ENCODE data around the gene COL4A2. TPM values are rescaled to one million over a fixed set of nuclear protein-coding genes. Genes with fewer than 3 reads are reported as not detected.

Gene COL4A2
- total and polyA plus RNA-seq, 2 experiments from 2014 or later, result 146 to 455 TPM

- Histone ChIP-seq H3K79me2 (ENCODE audit: insufficient read depth) (no peaks in the 10 kb centered on the region), H3K27ac (no peak overlapping the region), H3K4me1 (ENCODE audit: insufficient read depth) (no peaks in the 10 kb centered on the region), H4K20me1 (ENCODE audit: insufficient read depth) (no peaks in the 10 kb centered on the region), H3K4me2 (ENCODE audit: unreplicated experiment) (no peak overlapping the region), H3K9ac (no peak overlapping the region), H3F3A (ENCODE audit: insufficient read depth) (no peaks in the 10 kb centered on the region), H3K9me2 (ENCODE audit: insufficient read depth) (no peaks in the 10 kb centered on the region), H3K36me3 (ENCODE audit: low read depth) (peaks cover 6% of the 10 kb centered on the region; the same call in 1 of the 2 replicates), H3K27me3 (replicated peaks; ENCODE audit: insufficient read depth) (no peaks in the 10 kb centered on the region), H3K9me3 (ENCODE audit: low read depth) (no peaks in the 10 kb centered on the region), H2AFZ (no peak overlapping the region), H3K4me3 (no peak overlapping the region)
- no peak for TF ChIP-seq EZH2 (IDR thresholded peaks at IDR 0.05; ENCODE audit: insufficient read depth, poor library complexity, severe bottlenecking)
- no peak for TF ChIP-seq EZH2phosphoT487 (IDR thresholded peaks at IDR 0.05; ENCODE audit: insufficient read depth, low read depth)
- in situ Hi-C loops (cut with MboI), result no loop called here
- DNase-seq, result no peak
- WGBS, 2 experiments (ENCODE audit: low coverage in 1 of 2, low lambda C conversion rate in 2 of 2, missing lambda C conversion rate in 2 of 2), result 85% methylated on average over 13 of the region's 13 CpGs
Observed at GRCh38 chr13:110467516-110468110, 160.5 kb downstream of the COL4A2 start.

- no peak for TF ChIP-seq EZH2 (IDR thresholded peaks at IDR 0.05; ENCODE audit: insufficient read depth, poor library complexity, severe bottlenecking)
- H3K36me3 ChIP-seq (ENCODE audit: low read depth), result peaks cover 6% of the 10 kb centered on the region; the same call in 1 of the 2 replicates
Observed at GRCh38 chr13:110468986-110469495, 162.0 kb downstream of the COL4A2 start.

GRCh38 chr13:110469597-110469996 lies 162.5 kb downstream of the COL4A2 start:
- Histone ChIP-seq H4K20me1 (ENCODE audit: insufficient read depth) (no peaks in the 10 kb centered on the region), H2AFZ (no peak overlapping the region), H3K9ac (no peak overlapping the region), H3K4me1 (ENCODE audit: insufficient read depth) (no peaks in the 10 kb centered on the region), H3K4me2 (ENCODE audit: unreplicated experiment) (no peak overlapping the region), H3K9me3 (ENCODE audit: low read depth) (no peaks in the 10 kb centered on the region), H3K79me2 (ENCODE audit: insufficient read depth) (no peaks in the 10 kb centered on the region), H3K27me3 (replicated peaks; ENCODE audit: insufficient read depth) (no peaks in the 10 kb centered on the region), H3K9me2 (ENCODE audit: insufficient read depth) (no peaks in the 10 kb centered on the region), H3K36me3 (ENCODE audit: low read depth) (peaks cover 6% of the 10 kb centered on the region; the same call in 1 of the 2 replicates), H3K27ac (no peak overlapping the region), H3F3A (ENCODE audit: insufficient read depth) (no peaks in the 10 kb centered on the region), H3K4me3 (no peak overlapping the region)
- 78 to 83% methylated on average over 4 to 5 of the region's 5 CpGs for WGBS, 2 experiments (ENCODE audit: low coverage in 1 of 2, low lambda C conversion rate in 2 of 2, missing lambda C conversion rate in 2 of 2)
- in situ Hi-C loops (cut with MboI), result no loop called here
- DNase-seq, result no peak
- TF ChIP-seq EZH2phosphoT487 (IDR thresholded peaks at IDR 0.05; ENCODE audit: insufficient read depth, low read depth) (no peak), EZH2 (IDR thresholded peaks at IDR 0.05; ENCODE audit: insufficient read depth, poor library complexity, severe bottlenecking) (no peak)

More at GRCh38 chr13:110468986-110469495, 162.0 kb downstream of the COL4A2 start:
- DNase-seq, result no peak
- Histone ChIP-seq H4K20me1 (ENCODE audit: insufficient read depth) (no peaks in the 10 kb centered on the region), H3K79me2 (ENCODE audit: insufficient read depth) (no peaks in the 10 kb centered on the region), H3F3A (ENCODE audit: insufficient read depth) (no peaks in the 10 kb centered on the region), H3K4me2 (ENCODE audit: unreplicated experiment) (no peak overlapping the region), H3K9ac (no peak overlapping the region), H3K9me2 (ENCODE audit: insufficient read depth) (no peaks in the 10 kb centered on the region), H3K27me3 (replicated peaks; ENCODE audit: insufficient read depth) (no peaks in the 10 kb centered on the region), H3K4me3 (no peak overlapping the region), H3K4me1 (ENCODE audit: insufficient read depth) (no peaks in the 10 kb centered on the region), H3K9me3 (ENCODE audit: low read depth) (no peaks in the 10 kb centered on the region), H2AFZ (no peak overlapping the region), H3K27ac (no peak overlapping the region)
- in situ Hi-C loops (cut with MboI), result no loop called here
- 82 to 83% methylated on average over 8 of the region's 8 CpGs for WGBS, 2 experiments (ENCODE audit: low coverage in 1 of 2, low lambda C conversion rate in 2 of 2, missing lambda C conversion rate in 2 of 2)

- no peaks in the 10 kb centered on the region for H3F3A ChIP-seq (ENCODE audit: insufficient read depth)
- TF ChIP-seq EZH2phosphoT487 (IDR thresholded peaks at IDR 0.05; ENCODE audit: insufficient read depth, low read depth) (no peak), EZH2 (IDR thresholded peaks at IDR 0.05; ENCODE audit: insufficient read depth, poor library complexity, severe bottlenecking) (no peak)
- H3K4me1 ChIP-seq (ENCODE audit: insufficient read depth), result no peaks in the 10 kb centered on the region
- peaks cover 6% of the 10 kb centered on the region; the same call in 1 of the 2 replicates for H3K36me3 ChIP-seq (ENCODE audit: low read depth)
- no peak overlapping the region for H3K9ac ChIP-seq
- whole genome bisulfite sequencing, 2 experiments (ENCODE audit: low coverage in 1 of 2, low lambda C conversion rate in 2 of 2, missing lambda C conversion rate in 2 of 2), result 93 to 96% methylated on average over 14 of the region's 14 CpGs
- H2AFZ ChIP-seq, result no peak overlapping the region
- H3K27ac ChIP-seq, result no peak overlapping the region
- no peaks in the 10 kb centered on the region for H3K9me3 ChIP-seq (ENCODE audit: low read depth)
- no peak for DNase-seq
- in situ Hi-C loops (cut with MboI), result no loop called here
- H3K27me3 ChIP-seq (replicated peaks; ENCODE audit: insufficient read depth), result no peaks in the 10 kb centered on the region
- no peaks in the 10 kb centered on the region for H3K79me2 ChIP-seq (ENCODE audit: insufficient read depth)
- no peak overlapping the region for H3K4me3 ChIP-seq
- no peaks in the 10 kb centered on the region for H3K9me2 ChIP-seq (ENCODE audit: insufficient read depth)
- no peak overlapping the region for H3K4me2 ChIP-seq (ENCODE audit: unreplicated experiment)
- H4K20me1 ChIP-seq (ENCODE audit: insufficient read depth), result no peaks in the 10 kb centered on the region
Observed at GRCh38 chr13:110470272-110471009, 163.4 kb downstream of the COL4A2 start.
